Measurements from ENCODE around the gene COG5. TPM values are rescaled to one million over a fixed set of nuclear protein-coding genes. Genes with fewer than 3 reads are reported as not detected.
"Not testable (repeated sequence)": the region's sequence is repeated elsewhere in the genome, so short reads cannot be mapped to it uniquely, and the experiment has no call there.

Gene COG5
- polyA plus RNA-seq, 1 donor = 27.9 TPM

DNA sequence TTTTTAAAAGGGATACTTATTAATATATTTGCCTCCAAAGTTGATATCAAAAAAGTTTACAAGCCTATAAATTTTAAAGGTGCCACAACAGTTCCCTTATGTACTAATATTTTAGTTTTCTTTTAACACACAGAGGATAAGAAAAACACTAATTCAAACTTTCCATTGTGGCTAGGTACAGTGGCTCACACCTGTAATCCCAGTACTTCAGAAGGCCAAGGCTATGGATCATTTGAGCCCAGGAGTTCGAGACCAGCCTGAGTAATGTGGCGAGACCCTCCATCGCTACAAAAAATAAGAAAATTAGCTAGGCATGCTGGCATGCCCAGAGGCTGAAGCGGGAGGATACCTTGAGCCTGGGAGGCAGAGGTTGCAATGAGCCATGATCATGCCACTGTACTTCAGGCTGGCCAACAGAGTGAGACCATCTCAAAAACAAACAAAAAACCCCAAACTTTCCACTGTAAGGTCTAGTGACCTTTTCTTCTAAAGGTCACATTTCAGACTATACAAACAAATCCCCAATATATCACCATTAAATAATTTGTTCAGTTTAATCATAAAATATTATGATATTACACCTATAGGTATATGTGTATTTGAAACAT lies 287.4 kb downstream of the COG5 start:
- DNase-seq (ENCODE audit: low read depth) = no peak

DNA sequence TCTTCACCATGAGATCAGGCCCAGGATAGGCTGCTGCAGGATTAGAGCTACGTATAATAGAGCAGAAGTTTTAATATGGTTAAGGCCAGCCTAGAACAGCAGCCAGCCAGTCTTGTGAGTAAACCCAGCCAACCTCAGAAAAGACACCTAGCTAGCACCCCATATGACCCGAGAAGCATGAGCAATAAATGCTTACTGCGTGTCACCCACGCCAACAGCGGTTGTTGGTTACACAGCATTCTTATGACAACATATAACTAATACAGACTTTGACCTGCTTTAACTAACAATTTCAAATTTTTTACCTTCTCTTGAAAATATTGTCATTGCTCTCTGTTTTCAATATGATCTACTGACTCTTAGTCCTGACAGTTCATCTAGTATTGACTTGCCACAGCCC lies 289.2 kb downstream of the COG5 start:
- DNase-seq (ENCODE audit: low read depth) = no peak

DNA sequence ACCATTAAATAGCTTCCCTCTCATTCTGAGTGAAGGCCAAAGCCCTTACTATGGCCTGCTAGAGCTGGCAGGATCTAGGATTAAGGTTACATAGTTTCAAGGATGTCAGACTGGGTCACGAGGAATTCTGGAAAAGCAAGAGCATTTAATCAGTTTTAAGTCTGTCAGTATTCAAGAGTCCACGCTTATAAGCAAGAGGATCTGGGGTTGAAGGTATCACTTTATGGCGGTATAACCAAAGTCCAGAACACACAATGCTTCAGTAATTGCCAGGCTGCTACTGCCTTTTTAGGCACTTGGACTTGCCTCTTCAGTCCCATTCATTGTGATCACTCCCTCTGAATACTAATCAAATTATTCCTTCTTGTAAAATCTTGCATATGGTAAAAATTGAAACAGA lies 293.9 kb downstream of the COG5 start:
- no peak for DNase-seq (ENCODE audit: low read depth)

DNA sequence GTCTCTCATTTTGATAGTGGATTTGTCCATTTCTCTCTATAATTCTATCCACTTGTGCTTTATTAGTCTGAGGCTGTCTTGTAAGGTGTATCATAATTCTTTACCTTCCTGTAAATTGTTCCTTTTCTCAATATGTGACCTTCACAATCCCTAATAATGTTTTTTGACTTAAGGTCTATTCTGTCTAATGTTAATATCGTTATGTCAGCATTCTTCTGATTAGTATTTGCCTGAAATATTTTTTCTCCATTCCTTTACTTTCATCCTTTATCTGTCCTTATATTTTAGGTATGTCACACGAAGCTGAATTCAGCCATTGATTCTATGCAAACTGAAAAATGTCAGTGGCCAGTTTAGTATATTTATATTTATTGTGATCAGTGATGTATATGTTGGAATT lies 295.1 kb downstream of the COG5 start:
- DNase-seq (ENCODE audit: low read depth) = no peak

DNA sequence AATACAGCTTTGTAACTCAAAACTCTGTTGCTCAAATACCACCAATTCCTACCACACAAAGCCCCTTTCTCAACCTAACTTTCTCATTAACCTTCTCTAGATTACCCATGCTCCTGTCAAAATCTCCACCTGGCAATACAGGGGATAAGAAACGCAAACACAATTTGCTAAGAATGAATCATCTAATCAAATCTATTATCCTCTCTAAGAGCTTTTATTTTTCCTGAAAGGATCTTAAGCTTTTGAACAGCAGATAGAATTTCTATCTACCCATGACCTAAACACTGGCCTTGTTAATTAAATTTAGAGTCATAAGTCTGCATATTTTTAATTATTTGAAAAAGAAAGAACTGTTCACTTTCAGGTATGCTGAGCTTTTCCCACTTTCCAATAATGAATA lies 296.6 kb downstream of the COG5 start:
- no peak for DNase-seq (ENCODE audit: low read depth)

DNA sequence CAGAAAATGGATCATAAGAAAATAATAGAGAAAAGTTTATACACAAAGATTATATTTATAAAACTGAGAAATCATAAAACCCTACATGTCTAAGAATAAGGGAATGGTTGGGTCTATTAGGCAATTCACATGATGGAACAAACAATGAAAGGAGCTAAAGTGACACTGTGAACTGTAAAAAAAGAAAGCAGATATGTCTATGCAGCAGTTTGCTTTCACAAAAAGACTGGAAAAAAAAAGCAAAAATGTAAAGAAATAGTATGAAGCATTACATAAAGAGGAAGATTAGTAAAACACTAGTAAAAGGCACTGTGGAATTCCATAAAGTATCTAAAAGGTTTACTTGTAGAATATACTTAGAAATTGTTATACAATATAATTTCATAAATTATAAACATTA lies 299.0 kb downstream of the COG5 start:
- no peak for DNase-seq (ENCODE audit: low read depth)

DNA sequence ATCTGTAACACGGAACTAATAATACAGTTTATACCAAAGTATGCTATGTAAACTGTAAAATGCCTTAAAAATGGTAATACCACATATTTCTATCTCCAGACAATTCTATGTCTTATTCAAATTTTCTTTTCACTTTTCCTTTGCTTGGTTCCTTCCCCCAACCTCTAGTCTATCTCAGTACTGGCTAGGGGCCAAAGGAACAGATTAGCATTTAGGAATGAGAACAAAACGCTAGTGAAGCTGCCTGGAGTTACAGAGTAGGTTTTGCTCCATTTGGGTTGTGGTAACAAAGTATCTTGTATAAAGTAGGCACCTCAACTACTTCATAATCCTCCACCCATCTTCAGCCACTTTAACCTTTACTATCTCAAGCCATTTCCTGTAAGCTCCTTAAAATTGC lies 300.9 kb downstream of the COG5 start:
- DNase-seq (ENCODE audit: low read depth) = no peak

DNA sequence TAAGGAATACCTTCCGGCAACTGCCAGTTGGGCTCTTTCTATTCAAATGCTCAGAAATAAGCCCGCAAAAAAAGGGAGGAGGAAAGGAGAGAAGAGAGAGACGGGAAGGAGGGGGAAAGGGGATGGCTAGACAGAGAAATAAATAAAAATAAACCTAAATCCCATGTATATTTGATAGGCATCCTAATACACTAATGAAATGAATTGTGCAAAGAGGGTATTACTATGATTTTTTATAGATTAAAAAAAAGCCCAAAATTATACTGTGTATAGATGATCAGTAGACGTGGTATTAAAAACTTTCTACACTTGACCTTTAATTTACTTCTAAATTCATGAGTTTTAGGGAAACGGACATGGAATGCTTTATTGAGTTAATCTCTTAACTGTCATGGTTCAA lies 305.0 kb downstream of the COG5 start:
- DNase-seq (ENCODE audit: low read depth) = no peak

DNA sequence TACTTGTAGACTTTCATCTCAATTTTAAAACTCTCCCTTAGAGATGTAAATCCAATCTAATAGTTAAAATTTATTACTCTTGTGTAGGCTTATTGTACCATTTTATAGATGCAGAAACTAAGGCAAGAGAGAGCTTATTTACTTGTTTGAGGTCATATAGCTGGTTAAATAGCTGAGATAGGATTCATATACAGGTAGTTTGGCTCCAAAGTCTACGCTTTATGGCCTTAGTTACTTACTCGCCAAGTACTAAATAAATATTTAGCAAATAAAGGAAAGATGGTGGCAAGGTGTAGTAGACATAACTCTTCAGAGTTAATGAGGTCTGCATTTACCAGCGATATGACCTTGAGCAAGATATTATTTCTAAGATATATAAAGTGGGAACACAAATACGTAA lies 308.1 kb downstream of the COG5 start:
- no peak for DNase-seq (ENCODE audit: low read depth)

DNA sequence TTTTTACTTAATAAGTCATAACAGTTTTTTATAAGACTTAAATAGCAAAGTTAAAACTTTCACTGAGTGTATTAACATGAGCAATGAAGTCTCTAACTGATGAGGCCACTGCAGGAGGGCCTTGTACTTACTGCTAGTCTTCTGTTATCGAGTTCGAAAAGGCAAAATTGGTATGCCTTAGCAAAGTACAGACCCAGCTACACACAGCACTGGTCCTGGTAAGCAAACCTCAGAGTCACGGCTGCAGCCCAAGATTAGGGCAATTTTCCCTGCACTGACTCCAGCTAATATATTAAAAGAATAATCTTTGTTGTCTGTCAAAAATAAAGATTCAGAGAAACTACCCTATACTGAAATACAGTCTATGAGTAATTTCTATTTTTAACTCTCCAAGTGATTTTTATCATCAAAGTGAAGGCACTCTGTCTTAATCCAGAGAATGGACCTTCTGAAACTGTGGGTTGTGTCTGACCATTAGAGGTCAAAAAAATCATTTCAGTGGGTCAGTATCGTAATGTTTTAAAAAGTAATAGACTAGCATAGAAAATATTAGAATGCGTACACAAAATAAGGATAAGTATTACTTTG lies 309.2 kb downstream of the COG5 start:
- DNase-seq (ENCODE audit: low read depth) = no peak

DNA sequence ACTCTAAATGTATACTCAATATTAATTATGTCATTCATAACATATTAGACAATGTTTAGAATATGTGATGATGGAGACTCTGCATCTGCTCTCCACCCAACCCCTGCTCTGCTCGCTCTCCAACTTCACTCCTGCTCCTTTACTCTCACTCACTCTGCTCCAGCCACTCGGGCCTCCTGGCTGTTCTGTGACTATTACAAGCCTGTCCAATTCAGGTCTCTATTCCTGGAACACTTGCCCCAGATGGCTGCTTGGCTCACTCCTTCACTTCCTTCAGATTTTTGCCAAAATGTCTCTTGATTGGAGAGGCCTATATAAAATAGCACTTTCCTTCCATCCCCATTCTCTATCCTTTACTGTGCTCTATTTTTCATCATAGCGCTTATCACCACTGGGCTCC lies 310.1 kb downstream of the COG5 start:
- no peak for DNase-seq (ENCODE audit: low read depth)

DNA sequence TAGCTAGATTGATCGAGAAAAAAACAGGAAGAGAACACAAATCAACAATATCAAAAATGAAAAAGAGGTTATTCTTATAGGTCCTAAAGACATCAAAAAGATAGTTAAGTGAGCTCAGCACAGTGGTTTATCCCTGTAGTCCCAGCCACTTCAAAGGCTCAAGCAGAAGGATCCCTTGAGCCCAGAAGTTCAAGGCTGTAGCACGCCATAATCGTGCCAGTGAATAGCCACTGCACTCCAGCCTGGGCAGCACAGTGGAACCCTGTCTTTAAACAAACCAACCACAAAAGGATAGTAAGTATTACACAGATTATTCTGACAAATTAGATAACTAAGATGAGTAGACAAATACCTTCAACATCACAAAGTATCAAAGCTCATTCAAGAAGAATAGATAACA lies 311.8 kb downstream of the COG5 start:
- DNase-seq (ENCODE audit: low read depth) = no peak

DNA sequence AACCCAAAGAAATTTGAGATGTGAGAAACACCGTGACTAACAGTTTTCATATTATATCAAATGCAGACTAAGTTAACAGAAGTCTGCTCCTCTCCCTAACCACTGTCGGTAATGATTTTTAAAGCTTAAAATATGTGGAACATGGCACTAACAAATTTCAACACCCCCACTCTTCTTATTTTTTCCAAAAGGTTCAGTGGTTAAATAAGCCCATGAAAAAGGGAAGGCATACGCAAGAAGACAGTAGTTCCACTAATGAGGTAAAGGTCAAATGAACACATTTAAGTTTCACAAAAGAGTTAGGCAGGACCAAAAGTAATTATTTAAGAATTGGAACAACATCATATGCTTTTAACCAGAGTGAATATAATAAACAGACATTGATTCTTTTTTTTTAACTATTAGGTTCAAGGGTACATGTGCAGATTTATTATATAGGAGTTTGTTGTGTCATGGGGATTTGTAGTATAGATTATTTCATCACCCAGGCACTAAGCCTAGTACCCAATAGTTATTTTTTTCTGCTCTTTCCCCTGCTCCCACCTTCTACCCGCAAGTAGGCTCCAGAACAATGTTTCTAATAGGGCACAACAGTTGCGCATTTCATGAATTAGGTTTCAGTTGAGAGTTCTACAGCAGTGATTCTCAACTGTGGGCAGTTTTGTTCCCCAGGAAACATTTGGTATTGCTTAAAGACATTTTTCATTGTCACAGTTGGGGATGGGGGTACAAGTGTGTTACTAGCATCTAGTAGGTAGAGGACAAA lies 315.0 kb downstream of the COG5 start:
- no peak for DNase-seq (ENCODE audit: low read depth)

DNA sequence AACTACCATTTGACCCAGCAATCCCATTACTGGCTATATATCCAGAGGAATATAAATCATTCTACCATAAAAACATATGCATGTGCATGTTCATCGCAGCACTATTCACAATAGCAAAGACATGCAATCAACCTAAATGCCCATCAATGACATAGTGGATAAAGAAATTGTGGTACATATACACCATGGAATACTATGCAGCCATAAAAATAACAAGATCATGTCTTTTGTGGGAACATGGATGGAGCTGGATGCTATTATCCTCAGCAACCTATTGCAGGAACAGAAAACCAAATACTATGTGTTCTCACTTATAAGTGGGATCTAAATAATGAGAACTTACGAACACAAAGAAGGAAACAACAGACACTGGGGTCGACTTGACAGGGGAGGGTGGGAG lies 316.9 kb downstream of the COG5 start:
- DNase-seq (ENCODE audit: low read depth) = not testable (repeated sequence)

DNA sequence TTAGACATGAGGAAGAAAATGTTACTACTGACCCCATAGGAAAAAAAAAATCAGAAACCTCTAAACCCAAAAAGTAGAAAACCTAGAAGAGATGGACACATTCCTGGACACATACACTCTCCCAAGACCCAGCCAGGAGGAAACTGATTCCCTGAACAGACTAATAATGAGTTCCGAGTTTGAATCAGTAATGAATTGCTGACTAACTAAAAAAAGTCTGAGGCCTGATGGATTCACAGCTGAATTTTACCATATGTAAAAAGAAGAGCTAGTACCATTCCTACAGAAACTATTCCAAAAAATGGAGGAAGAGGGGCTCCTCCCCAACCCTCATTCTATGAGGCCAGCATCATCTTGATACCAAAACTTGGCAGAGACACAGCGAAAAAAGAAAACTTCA lies 319.1 kb downstream of the COG5 start:
- DNase-seq (ENCODE audit: low read depth) = no peak

DNA sequence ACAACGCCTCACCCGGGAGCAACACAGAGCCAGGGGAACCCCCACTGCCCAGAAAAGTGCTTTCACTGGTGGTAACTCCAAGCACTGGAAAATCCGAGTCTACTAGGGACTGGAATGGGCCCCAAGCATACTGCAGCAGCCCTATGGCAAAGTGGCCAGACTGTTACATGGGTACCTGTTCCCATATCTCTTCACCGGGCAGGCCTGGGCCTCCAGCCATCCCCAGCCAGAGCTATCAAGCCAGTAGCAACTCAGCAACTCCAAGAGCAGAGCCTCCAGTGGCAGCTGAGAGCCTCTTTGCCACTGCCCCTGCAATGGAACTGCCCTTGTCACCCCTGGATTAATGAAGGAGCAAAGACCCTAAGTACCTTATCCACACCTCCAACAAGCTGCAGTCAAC lies 321.5 kb downstream of the COG5 start:
- no peak for DNase-seq (ENCODE audit: low read depth)

DNA sequence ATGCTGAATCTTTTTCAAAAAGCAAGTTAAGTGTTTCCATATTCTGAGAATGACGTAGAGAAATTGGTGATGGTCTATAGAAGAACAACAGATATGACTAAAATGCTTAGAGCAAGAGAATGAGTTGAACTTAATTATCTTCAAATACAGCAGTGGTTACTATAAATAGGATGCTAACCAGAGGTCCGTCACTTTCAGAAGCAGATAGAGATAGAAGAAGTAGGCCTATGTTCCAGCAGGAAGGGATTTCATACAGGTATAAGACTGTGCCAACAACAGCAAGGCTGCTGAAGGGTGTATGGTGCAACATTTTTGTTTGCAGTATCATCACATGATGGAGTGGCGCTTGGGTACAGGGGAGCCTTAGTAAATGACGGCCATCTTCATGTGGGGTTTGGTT lies 326.3 kb downstream of the COG5 start:
- no peak for DNase-seq (ENCODE audit: low read depth)

DNA sequence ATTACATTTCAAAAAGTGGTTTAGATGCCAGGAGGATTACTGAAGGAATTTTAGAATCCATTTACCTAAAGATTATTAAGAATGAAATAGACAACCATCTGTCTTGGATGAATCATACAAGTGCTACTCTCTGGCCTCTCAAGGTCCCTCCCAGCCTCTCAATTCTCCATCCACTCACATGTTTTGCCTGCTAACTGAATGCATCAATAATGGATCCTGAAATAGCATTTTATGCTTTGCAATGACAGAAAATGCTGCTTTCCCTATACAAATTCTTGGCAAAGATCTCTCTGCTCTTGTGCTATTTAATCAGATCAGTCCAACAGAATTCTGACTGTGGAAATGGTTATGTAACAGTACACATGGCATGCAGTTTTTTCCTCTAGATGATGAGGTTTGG lies 326.9 kb downstream of the COG5 start:
- no peak for DNase-seq (ENCODE audit: low read depth)

DNA sequence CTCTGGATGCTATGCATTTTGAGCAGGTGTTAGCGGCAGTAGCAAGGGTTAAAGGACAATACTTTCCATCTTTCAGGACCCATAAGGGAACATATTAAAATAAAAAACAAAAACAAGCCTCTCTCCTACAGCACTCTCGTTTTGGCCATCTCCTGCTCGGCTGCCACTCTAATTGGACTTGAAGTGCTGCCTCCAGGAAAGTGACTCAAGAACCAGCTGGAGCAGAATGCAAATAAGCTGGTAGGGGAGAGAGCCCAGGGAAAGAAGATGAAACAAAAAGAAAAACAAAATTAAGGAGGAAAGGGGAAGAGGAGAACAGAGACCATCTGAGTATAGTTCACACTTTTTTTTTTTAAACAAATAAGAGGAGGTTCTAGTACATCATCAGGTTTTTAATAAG lies 329.3 kb downstream of the COG5 start:
- no peak for DNase-seq (ENCODE audit: low read depth)

DNA sequence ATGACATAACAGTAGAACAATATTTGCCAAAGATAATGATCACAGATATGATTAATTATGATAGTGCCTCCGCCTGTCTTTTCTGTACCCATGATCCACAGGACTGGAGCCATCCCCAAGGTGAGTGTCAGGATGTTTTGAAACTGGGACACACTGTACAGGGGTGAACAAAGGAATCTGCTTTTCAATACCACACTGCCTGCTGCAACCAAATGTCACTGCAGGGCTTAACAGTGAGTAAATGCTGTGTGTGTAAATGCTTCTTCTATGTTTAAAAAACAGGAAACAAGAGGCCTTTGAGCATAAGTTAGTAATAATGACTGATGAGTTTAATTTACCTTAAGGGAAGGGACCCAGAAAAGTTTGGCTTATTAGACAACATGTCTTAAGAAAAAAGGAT lies 329.7 kb downstream of the COG5 start:
- DNase-seq (ENCODE audit: low read depth) = no peak

DNA sequence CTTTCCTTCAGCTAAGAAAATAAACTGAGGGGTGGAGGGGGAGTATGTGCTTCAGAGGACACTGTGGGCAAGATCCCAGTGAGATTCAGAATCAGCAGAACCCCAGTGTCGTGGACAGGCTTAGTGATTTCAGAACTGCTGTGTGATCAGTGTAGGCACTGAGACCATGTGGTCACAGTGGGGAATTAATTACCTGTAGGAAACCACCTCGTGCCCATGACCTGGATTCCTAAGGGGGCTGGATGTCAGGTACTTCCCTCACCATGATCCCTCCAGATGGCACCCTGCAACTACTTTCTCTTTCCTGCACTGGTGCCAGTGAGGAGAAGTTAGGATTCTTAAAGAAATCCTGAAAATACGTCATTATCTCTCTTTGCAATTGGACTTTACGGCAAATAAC lies 330.5 kb downstream of the COG5 start:
- DNase-seq (ENCODE audit: low read depth) = no peak

DNA sequence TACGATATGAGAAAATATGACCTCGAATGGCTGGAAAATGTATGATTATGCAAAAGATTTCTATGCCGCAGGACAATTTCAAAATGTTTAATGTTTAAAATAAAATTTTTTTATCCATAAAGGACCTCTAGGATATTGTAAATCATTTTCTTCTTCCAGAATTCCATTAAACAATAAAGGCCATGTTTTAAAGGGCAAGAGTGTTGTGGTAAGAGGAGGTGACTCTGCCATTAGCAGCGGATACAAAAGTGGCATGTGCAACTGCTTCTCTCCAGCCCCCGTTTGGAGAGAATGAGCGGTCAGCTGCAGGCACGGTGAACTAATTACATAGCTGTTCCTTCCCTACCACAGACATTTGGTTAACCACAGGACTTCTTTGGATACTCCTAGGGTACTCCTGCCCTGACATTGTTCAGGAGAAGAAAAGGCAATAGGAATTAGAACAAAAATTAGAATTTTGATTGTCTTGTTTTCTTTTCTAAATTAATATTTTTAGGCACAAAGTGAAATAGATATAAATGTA lies 331.1 kb downstream of the COG5 start:
- DNase-seq (ENCODE audit: low read depth) = no peak

DNA sequence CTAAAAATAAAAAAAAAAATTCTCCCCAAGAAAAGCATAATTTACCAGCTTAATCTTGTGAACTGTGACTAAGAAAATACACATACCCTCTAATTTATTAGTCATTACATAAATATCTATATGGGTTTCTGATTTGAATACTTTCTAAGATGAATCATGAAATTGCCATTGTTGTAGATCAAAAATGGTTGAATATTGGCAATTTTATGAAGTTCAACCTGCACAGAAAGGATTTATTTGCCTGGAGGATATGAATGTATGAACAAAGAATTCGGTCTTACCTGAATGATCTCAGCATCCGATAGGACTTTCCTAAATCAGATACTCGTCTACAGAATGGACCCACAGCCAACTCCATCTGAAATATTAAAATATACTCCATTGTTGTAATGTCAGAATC lies 333.4 kb downstream of the COG5 start:
- no peak for DNase-seq (ENCODE audit: low read depth)

Measured in forelimb muscle (tissue), 1 donor.